Natural killer cell (primary cell): ENCODE measurements around the gene KRTAP10-8. TPM values are rescaled to one million over a fixed set of nuclear protein-coding genes. Genes with fewer than 3 reads are reported as not detected.
"Not testable (repeated sequence)": the region's sequence is repeated elsewhere in the genome, so short reads cannot be mapped to it uniquely, and the experiment has no call there.

ENCODE experiments used
- ATAC-seq, 3 donors: fragments of 150-1000 bp in 2 of 3; fragments of 200-7000 bp in 1 of 3; cut with Tn5 transposase; 1 replicate in 1 of 3; 2 replicates in 2 of 3; pipeline ENCODE4 v1.10.0; 2021; ENCODE audit warnings: mild to moderate bottlenecking in 2 of 3, moderate library complexity in 2 of 3
- DNase-seq, 2 donors: peaks; one replicate each; pipeline versions ENCODE4 v3.0.0 to v3.0.0-alpha.2; 2013 to 2021; ENCODE audit warnings: mixed read lengths in 1 of 2
- H3K27ac ChIP-seq: one replicate; pipeline ENCODE4 v1.5.1; 2013; ENCODE audit warnings: mild to moderate bottlenecking, low read length
- H3K27me3 ChIP-seq: one replicate; pipeline ENCODE4 v1.6.1; 2013; ENCODE audit warnings: low read length; ENCODE audit not compliant: control insufficient read depth, insufficient read depth
- H3K36me3 ChIP-seq: one replicate; pipeline ENCODE4 v1.6.1; 2013; ENCODE audit warnings: low read length; ENCODE audit not compliant: control insufficient read depth, insufficient read depth
- H3K4me1 ChIP-seq: one replicate; pipeline ENCODE4 v1.6.1; 2013; ENCODE audit warnings: low read length; ENCODE audit not compliant: control insufficient read depth, insufficient read depth
- H3K4me3 ChIP-seq: one replicate; pipeline ENCODE4 v1.5.1; 2013; ENCODE audit warnings: low read length
- H3K9me3 ChIP-seq: one replicate; pipeline ENCODE4 v1.6.1; 2013; ENCODE audit warnings: low read length; ENCODE audit not compliant: control insufficient read depth, insufficient read depth
- H3K27ac Mint-ChIP-seq, 2 donors: one replicate each; pipeline ENCODE4 v1.8.0; 2022; ENCODE audit warnings: mild to moderate bottlenecking in 2 of 2, mixed read lengths in 2 of 2, moderate library complexity in 1 of 2
- H3K27me3 Mint-ChIP-seq, 2 donors: one replicate each; pipeline ENCODE4 v1.8.0; 2022; ENCODE audit warnings: low read depth in 2 of 2, mixed read lengths in 2 of 2
- H3K36me3 Mint-ChIP-seq: one replicate; pipeline ENCODE4 v1.8.0; 2022; ENCODE audit warnings: mixed read lengths
- H3K4me1 Mint-ChIP-seq, 2 donors: one replicate each; pipeline ENCODE4 v1.8.0; 2022; ENCODE audit warnings: mixed read lengths in 2 of 2
- H3K4me3 Mint-ChIP-seq: one replicate; pipeline ENCODE4 v1.8.0; 2022; ENCODE audit warnings: mild to moderate bottlenecking, moderate library complexity, mixed read lengths
- H3K9me3 Mint-ChIP-seq, 2 donors: one replicate each; pipeline ENCODE4 v1.8.0; 2022; ENCODE audit warnings: mixed read lengths in 2 of 2
- CTCF ChIP-seq: fragments of 200-600 bp; IDR thresholded peaks from one replicate; pipeline ENCODE4 v1.8.0; 2022; ENCODE audit warnings: antibody characterized with exemption
- WGBS: methylation state at CpG from one replicate; pipeline ENCODE4 v1.1.7; 2013; ENCODE audit warnings: missing lambda C conversion rate; ENCODE audit not compliant: insufficient coverage; 5-methylcytosine and 5-hydroxymethylcytosine counted together
- intact Hi-C: fragments of 100-400 bp; cut with micrococcal nuclease; formaldehyde crosslinking; loops from one replicate; pipeline ENCODE4 v1.14.2; 2022
- total RNA-seq, 4 donors: library from RNA; stranded (reverse); fragments of 120-200 nt in 1 of 4; gene quantifications; one replicate each; pipeline versions ENCODE4 v1.2.3 to v1.2.4, GENCODE V29; 2013 to 2022

KRTAP10-8 gene
- total RNA-seq, 3 donors from 2014 or later (not counting 1 experiment from before 2014, with no cell fraction given), result not detected

GRCh38 chr21:44640761-44641160, 28.9 kb downstream of the KRTAP10-8 start:
- peaks cover 17% of the 10 kb centered on the region for H3K9me3 ChIP-seq
- no peak for TF ChIP-seq CTCF
- intact Hi-C loops, result no loop called here

DNA sequence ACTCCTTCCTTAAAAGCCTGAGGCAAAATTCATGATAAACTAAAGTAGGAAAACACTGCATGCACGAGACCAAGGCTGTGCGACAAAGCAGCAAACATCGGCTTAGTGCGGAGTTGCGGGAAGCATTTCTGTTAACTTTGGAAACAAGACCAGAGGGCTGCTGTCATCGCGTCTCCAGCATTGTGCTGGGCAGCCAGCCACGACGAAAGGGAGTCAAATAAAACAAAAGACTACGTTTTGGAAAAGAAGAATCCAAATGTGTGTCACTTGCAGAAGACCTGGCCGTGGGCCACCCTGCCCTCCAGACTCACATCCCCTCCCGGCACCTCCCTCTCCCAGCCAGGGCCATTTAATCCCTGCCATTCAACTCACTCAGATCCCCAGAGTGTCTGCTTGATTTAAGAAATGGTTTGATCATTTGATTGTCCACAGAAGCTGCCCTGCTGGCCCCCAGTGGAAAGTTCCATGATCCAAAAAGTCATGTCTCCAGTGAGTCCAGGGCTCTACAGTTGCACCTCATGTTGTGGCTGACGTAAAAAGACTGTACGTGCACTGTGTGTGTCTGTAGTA, 31.9 kb downstream of the KRTAP10-8 start:
- DNase-seq, result no peak
- TF ChIP-seq CTCF, result no peak
- 75% methylated on average over 13 of the region's 14 CpGs for WGBS
- Mint-ChIP-seq H3K4me3 (no peak overlapping the region), H3K36me3 (peaks cover 11% of the 10 kb centered on the region), H3K27ac (no peak overlapping the region), H3K27me3 (peaks cover 14 to 23% of the 10 kb centered on the region in 2 donors), H3K4me1 (peaks cover 0 to 9% of the 10 kb centered on the region in 2 donors), H3K9me3 (peaks cover 4 to 16% of the 10 kb centered on the region in 2 donors)
- H3K9me3 ChIP-seq, result peaks cover 17% of the 10 kb centered on the region
- peaks cover 3% of the 10 kb centered on the region for H3K4me1 ChIP-seq
- no peaks in the 10 kb centered on the region for H3K36me3 ChIP-seq
- no peak for ATAC-seq
- peaks cover 2% of the 10 kb centered on the region for H3K27me3 ChIP-seq
- intact Hi-C loops, result no loop called here
- H3K27ac ChIP-seq, result no peak overlapping the region
- no peak overlapping the region for H3K4me3 ChIP-seq

More at GRCh38 chr21:44640761-44641160, 28.9 kb downstream of the KRTAP10-8 start:
- Histone ChIP-seq H3K4me1 (no peaks in the 10 kb centered on the region), H3K36me3 (no peaks in the 10 kb centered on the region), H3K27me3 (peaks cover 2% of the 10 kb centered on the region), H3K4me3 (no peak overlapping the region), H3K27ac (no peak overlapping the region)
- H3K27me3 Mint-ChIP-seq, result peaks cover 19 to 24% of the 10 kb centered on the region in 2 donors
- WGBS, result 92% methylated on average over 5 of the region's 5 CpGs
- H3K4me1 Mint-ChIP-seq, result peaks cover 0 to 5% of the 10 kb centered on the region in 2 donors
- H3K4me3 Mint-ChIP-seq, result no peak overlapping the region
- H3K9me3 Mint-ChIP-seq, result peaks cover 4 to 16% of the 10 kb centered on the region in 2 donors
- no peak overlapping the region for H3K27ac Mint-ChIP-seq
- H3K36me3 Mint-ChIP-seq, result peaks cover 11% of the 10 kb centered on the region
- no peak for DNase-seq
- ATAC-seq, result no peak

DNA sequence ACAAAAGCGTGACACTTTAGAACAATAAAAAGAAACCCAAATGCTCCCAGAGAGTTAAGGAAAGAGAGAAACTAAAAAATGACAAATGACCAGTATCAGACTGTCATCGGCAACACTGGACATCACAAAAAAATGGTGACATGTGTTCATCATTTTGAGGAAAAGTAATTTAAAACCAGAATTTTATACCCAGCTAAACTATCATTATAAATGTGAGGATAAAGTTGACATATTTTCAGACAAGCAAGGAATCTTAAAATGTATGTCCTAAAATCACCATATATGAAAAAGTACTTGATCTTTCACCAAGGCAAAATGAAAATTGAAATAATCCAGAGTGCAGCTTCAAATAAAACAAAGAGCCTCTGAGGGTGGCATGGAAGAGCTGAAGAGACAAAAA, 33.0 kb downstream of the KRTAP10-8 start:
- no peak overlapping the region for H3K4me3 Mint-ChIP-seq
- peaks cover 11% of the 10 kb centered on the region for H3K36me3 Mint-ChIP-seq
- H3K27me3 Mint-ChIP-seq, result peaks cover 12 to 20% of the 10 kb centered on the region in 2 donors
- no peak overlapping the region for H3K4me3 ChIP-seq
- H3K4me1 Mint-ChIP-seq, result peaks cover 0 to 9% of the 10 kb centered on the region in 2 donors
- intact Hi-C loops, result no loop called here
- TF ChIP-seq CTCF, result no peak
- peaks cover 6% of the 10 kb centered on the region for H3K4me1 ChIP-seq
- peaks cover 2% of the 10 kb centered on the region for H3K27me3 ChIP-seq
- ATAC-seq, result no peak
- DNase-seq, result no peak
- no peak overlapping the region for H3K27ac Mint-ChIP-seq
- peaks cover 4 to 16% of the 10 kb centered on the region in 2 donors for H3K9me3 Mint-ChIP-seq
- H3K36me3 ChIP-seq, result no peaks in the 10 kb centered on the region
- peaks cover 17% of the 10 kb centered on the region for H3K9me3 ChIP-seq
- no CpG with 5 or more reads among the region's 2 CpGs for WGBS
- H3K27ac ChIP-seq, result no peak overlapping the region

DNA sequence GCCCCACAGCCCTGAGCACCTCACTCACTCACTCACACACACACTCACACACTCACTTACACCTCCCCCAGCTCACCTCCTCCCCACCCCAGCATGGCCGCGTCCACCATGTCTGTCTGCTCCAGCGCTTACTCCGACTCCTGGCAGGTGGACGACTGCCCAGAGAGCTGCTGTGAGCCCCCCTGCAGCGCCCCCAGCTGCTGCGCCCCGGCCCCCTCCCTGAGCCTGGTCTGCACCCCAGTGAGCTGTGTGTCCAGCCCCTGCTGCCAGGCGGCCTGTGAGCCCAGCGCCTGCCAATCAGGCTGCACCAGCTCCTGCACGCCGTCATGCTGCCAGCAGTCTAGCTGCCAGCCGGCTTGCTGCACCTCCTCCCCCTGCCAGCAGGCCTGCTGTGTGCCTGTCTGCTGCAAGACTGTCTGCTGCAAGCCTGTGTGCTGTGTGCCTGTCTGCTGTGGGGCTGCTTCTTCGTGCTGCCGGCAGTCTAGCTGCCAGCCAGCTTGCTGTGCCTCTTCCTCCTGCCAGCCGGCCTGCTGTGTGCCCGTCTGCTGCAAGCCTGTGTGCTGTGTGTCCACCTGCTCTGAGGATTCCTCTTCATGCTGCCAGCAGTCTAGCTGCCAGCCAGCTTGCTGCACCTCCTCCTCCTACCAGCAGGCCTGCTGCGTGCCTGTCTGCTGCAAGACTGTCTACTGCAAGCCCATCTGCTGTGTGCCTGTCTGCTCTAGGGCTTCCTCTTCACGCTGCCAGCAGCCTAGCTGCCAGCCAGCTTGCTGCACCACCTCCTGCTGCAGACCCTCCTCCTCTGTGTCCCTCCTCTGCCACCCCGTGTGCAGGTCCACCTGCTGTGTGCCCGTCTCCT, 34.7 kb downstream of the KRTAP10-8 start, which contains the start of gene KRTAP10-11:
Gene KRTAP10-11 (plus strand): TSS at position 49 of the 856 bp plus-strand sequence. CDS start 45 bp downstream, at position 94.
- intact Hi-C loops, ATAC-seq, H3K27me3 Mint-ChIP-seq, DNase-seq, H3K4me3 Mint-ChIP-seq, H3K36me3 ChIP-seq, H3K4me3 ChIP-seq, H3K27ac Mint-ChIP-seq, H3K27ac ChIP-seq, H3K9me3 Mint-ChIP-seq, H3K4me1 ChIP-seq, H3K27me3 ChIP-seq: not testable (repeated sequence)
- WGBS, result 80% methylated on average over 21 of the region's 21 CpGs
- H3K4me1 Mint-ChIP-seq, result peaks cover 0 to 12% of the 10 kb centered on the region in 2 donors
- peaks cover 13% of the 10 kb centered on the region for H3K9me3 ChIP-seq
- H3K36me3 Mint-ChIP-seq, result peaks cover 11% of the 10 kb centered on the region
